Ovary (tissue), 9 donors: ENCODE data around the gene DDHD1. TPM values are rescaled to one million over a fixed set of nuclear protein-coding genes. Genes with fewer than 3 reads are reported as not detected.

ENCODE experiments used
- DNase-seq, 5 donors: peaks; one replicate each; pipeline ENCODE4 v3.0.0-alpha.2; 2019 to 2020
- H3K27ac ChIP-seq, 2 donors: fragments of 200-600 bp; one replicate each; pipeline versions ENCODE4 v1.5.1 to v1.8.0; 2019 to 2022
- H3K27me3 ChIP-seq: fragments of 200-600 bp; one replicate; pipeline ENCODE4 v1.8.0; 2022
- H3K36me3 ChIP-seq: fragments of 200-600 bp; sonication (generic); one replicate; pipeline ENCODE4 v1.5.1; 2019
- H3K4me1 ChIP-seq: one replicate; pipeline ENCODE4 v1.8.1; 2013; ENCODE audit warnings: mild to moderate bottlenecking, moderate library complexity; ENCODE audit not compliant: insufficient read depth
- H3K4me3 ChIP-seq: fragments of 200-600 bp; sonication (generic); one replicate; pipeline ENCODE4 v1.5.1; 2017
- H3K9me3 ChIP-seq, 2 donors: fragments of 200-600 bp in 1 of 2; sonication (generic) in 1 of 2; one replicate each; pipeline versions ENCODE4 v1.5.1 to v1.8.1; 2013 to 2019; ENCODE audit warnings: mild to moderate bottlenecking in 1 of 2, moderate library complexity in 1 of 2
- CTCF ChIP-seq, 3 donors: fragments of 450-650 bp in 2 of 3; fragments of 200-600 bp in 1 of 3; IDR thresholded peaks; one replicate each; pipeline versions ENCODE4 v1.5.1 to v1.8.0; 2016 to 2022; ENCODE audit warnings: antibody characterized with exemption in 3 of 3, mild to moderate bottlenecking in 1 of 3
- EP300 ChIP-seq: sonication (generic); formaldehyde crosslinking; IDR thresholded peaks from one replicate; pipeline ENCODE4 v1.6.1; 2017; ENCODE audit warnings: antibody characterized with exemption
- POLR2A ChIP-seq: fragments of 450-650 bp; IDR thresholded peaks from one replicate; pipeline ENCODE4 v1.6.1; 2017; ENCODE audit warnings: antibody characterized with exemption, mild to moderate bottlenecking, moderate library complexity
- WGBS, 3 donors: extraction: QIAGEN DNeasy Blood & Tissue Kit in 1 of 3; methylation state at CpG; one replicate each; pipeline versions ENCODE4 v1.1.5 to v1.1.7; 2013 to 2017; 5-methylcytosine and 5-hydroxymethylcytosine counted together
- intact Hi-C, 4 donors: fragments of 100-400 bp; cut with DNase I; formaldehyde crosslinking; loops; one replicate each; pipeline versions ENCODE4 v1.11.0 to v1.15.1; 2022 to 2023
- polyA plus RNA-seq, 2 donors: library from polyadenylated mRNA; stranded (reverse); fragments of 200-250 nt in 1 of 2; fragments of 350-450 nt in 1 of 2; fragmentation: Illumina TruSeq in 1 of 2; extraction: RNeasy Lipid Tissue Mini Kit (QIAGEN cat#74804) in 1 of 2; gene quantifications; one replicate each; pipeline ENCODE4 v1.2.3, GENCODE V29; 2013 to 2014
- total RNA-seq, 7 donors: library from RNA; depleted of rRNA in 2 of 7; stranded (reverse); fragments of >200 nt in 2 of 7; fragmentation: NEBNext Ultra II Directional in 3 of 7; extraction: Animal tissue kit (Norgen Biotek cat#: 25700) in 3 of 7; gene quantifications; one replicate each; pipeline versions ENCODE4 v1.1.0 to v1.2.4, GENCODE V29; 2016 to 2023
- donor health status: DM: no; HTN: no; CAD: no; lungs with moderate emphysema.
- donor health status: DM: no; HTN: no; CAD: no.
- donor health status: Bipolar disorder and iron deficiency.
- donor health status: DM: yes; HTN: yes; CAD: no.
- donor health status: DM: no; HTN: no; CAD: no.
- donor health status: DM: yes; HTN: yes; CAD: no.

Gene DDHD1
- total and polyA plus RNA-seq, 9 donors, result 4.6 to 21.9 (median 18.8) TPM

GRCh38 chr14:53190938-53191337 is 37.8 kb upstream of the DDHD1 start:
- intact Hi-C loops, result no loop called here
- TF ChIP-seq POLR2A, result no peak
- no peak for TF ChIP-seq CTCF (IDR thresholded peaks at IDR 0.05)
- no peak for TF ChIP-seq EP300
- Histone ChIP-seq H3K4me3 (no peak overlapping the region), H3K27ac (no peak overlapping the region), H3K4me1 (no peaks in the 10 kb centered on the region), H3K36me3 (no peaks in the 10 kb centered on the region), H3K27me3 (no peaks in the 10 kb centered on the region), H3K9me3 (no peaks in the 10 kb centered on the region)
- no peak for DNase-seq
- 14 to 28% (median 20%) methylated on average over 2 of the region's 2 CpGs for WGBS, 3 donors

- WGBS, 3 donors, result 53 to 65% (median 59%) methylated on average over 5 of the region's 5 CpGs
- H3K36me3 ChIP-seq, result no peaks in the 10 kb centered on the region
- DNase-seq, result no peak
- TF ChIP-seq POLR2A (no peak), EP300 (no peak), CTCF (IDR thresholded peaks at IDR 0.05) (no peak)
- H3K27me3 ChIP-seq, result no peaks in the 10 kb centered on the region
- no peak overlapping the region for H3K4me3 ChIP-seq
- no peaks in the 10 kb centered on the region for H3K9me3 ChIP-seq
- intact Hi-C loops, result no loop called here
- no peak overlapping the region for H3K27ac ChIP-seq
- no peaks in the 10 kb centered on the region for H3K4me1 ChIP-seq
Observed at GRCh38 chr14:53187921-53188463, 34.9 kb upstream of the DDHD1 start.

- Histone ChIP-seq H3K36me3 (no peaks in the 10 kb centered on the region), H3K27ac (no peak overlapping the region), H3K4me1 (no peaks in the 10 kb centered on the region), H3K9me3 (no peaks in the 10 kb centered on the region), H3K27me3 (no peaks in the 10 kb centered on the region), H3K4me3 (no peak overlapping the region)
- TF ChIP-seq EP300, result no peak
- TF ChIP-seq POLR2A, result no peak
- no peak for TF ChIP-seq CTCF (IDR thresholded peaks at IDR 0.05)
- no peak for DNase-seq
- 86 to 97% (median 88%) methylated on average over 1 of the region's 1 CpG for WGBS, 3 donors
- intact Hi-C loops, result no loop called here
Observed at GRCh38 chr14:53186532-53186931, 33.4 kb upstream of the DDHD1 start.

GRCh38 chr14:53183611-53184010 is 30.5 kb upstream of the DDHD1 start:
- intact Hi-C loops, result no loop called here
- Histone ChIP-seq H3K27ac (no peak overlapping the region), H3K4me1 (no peaks in the 10 kb centered on the region), H3K9me3 (no peaks in the 10 kb centered on the region), H3K4me3 (no peak overlapping the region), H3K27me3 (no peaks in the 10 kb centered on the region), H3K36me3 (no peaks in the 10 kb centered on the region)
- TF ChIP-seq CTCF (IDR thresholded peaks at IDR 0.05), result no peak
- TF ChIP-seq POLR2A, result no peak
- TF ChIP-seq EP300, result no peak
- 39 to 48% (median 42%) methylated on average over 2 of the region's 2 CpGs for WGBS, 3 donors
- DNase-seq, result no peak
